H1 (cell line): ENCODE measurements around the gene RAB11FIP3. TPM values are rescaled to one million over a fixed set of nuclear protein-coding genes. Genes with fewer than 3 reads are reported as not detected.

Experiments used
- CTCF ChIA-PET: fragments of 300-600 bp; sonication (Branson Sonifier 250); formaldehyde crosslinking; loops from one replicate; lab custom pipeline; 2021; ENCODE audit not compliant: partially characterized antibody; lab: Charles Lee
- POLR2A ChIA-PET: fragments of 300-600 bp; sonication (Branson Sonifier 250); formaldehyde crosslinking; loops from one replicate; lab custom pipeline; 2021; ENCODE audit warnings: inconsistent platforms; ENCODE audit not compliant: partially characterized antibody; lab: Charles Lee
- DNase-seq, 2 experiments: peaks; one replicate each; pipeline versions ENCODE4 v3.0.0 to v3.0.0-alpha.2; 2010 to 2022; ENCODE audit warnings: low spot score in 2 of 2, low read depth in 1 of 2, mixed read lengths in 1 of 2
- FAIRE-seq: peaks from 2 replicates; lab custom pipeline; 2011; peaks lifted over from hg19 to GRCh38; lab: Jason Lieb, UNC
- H2AFZ ChIP-seq: 2 replicates; pipeline ENCODE4 v1.8.1; 2012; ENCODE audit warnings: low read length, inconsistent platforms
- H2AK5ac ChIP-seq: 2 replicates; pipeline ENCODE4 v1.6.1; 2013; ENCODE audit warnings: low read depth, low read length
- H2BK120ac ChIP-seq: replicated peaks from 2 replicates; pipeline ENCODE3; 2013; ENCODE audit warnings: low read depth, low read length, inconsistent platforms
- H2BK12ac ChIP-seq: 2 replicates; pipeline ENCODE4 v1.6.1; 2013; ENCODE audit warnings: low read depth, low read length
- H2BK15ac ChIP-seq: 2 replicates; pipeline ENCODE4 v1.6.1; 2013; ENCODE audit warnings: low read length
- H2BK20ac ChIP-seq: 2 replicates; pipeline ENCODE4 v1.6.1; 2013; ENCODE audit warnings: low read length
- H2BK5ac ChIP-seq: 2 replicates; pipeline ENCODE4 v1.6.1; 2013; ENCODE audit warnings: low read depth, low read length
- H3K14ac ChIP-seq: 2 replicates; pipeline ENCODE4 v1.6.1; 2013; ENCODE audit warnings: inconsistent platforms; ENCODE audit not compliant: insufficient read length
- H3K18ac ChIP-seq: 2 replicates; pipeline ENCODE4 v1.6.1; 2013; ENCODE audit warnings: low read length; ENCODE audit errors: extremely low read depth
- H3K23ac ChIP-seq: 2 replicates; pipeline ENCODE4 v1.6.1; 2013; ENCODE audit warnings: inconsistent platforms; ENCODE audit not compliant: insufficient read length
- H3K23me2 ChIP-seq: 2 replicates; pipeline ENCODE4 v1.6.1; 2013; ENCODE audit warnings: low read depth, low read length
- H3K27ac ChIP-seq: 2 replicates; pipeline ENCODE4 v1.6.1; 2011; ENCODE audit warnings: low read depth, low read length, inconsistent platforms
- H3K27me3 ChIP-seq, 4 experiments: replicated peaks in 1 of 4; 1 replicate in 1 of 4; 2 replicates in 3 of 4; pipeline versions ENCODE4 v1.6.1 to v1.8.1; 2011 to 2013; ENCODE audit warnings: low read length in 3 of 4, mild to moderate bottlenecking in 3 of 4, inconsistent platforms in 2 of 4, mixed read lengths in 2 of 4, moderate library complexity in 1 of 4; ENCODE audit not compliant: control insufficient read depth in 3 of 4, insufficient read depth in 3 of 4; ENCODE audit errors: extremely low read depth in 1 of 4
- H3K36me3 ChIP-seq, 4 experiments: 2 replicates each; pipeline versions ENCODE4 v1.6.1 to v1.8.1; 2011 to 2013; ENCODE audit warnings: mild to moderate bottlenecking in 4 of 4, low read length in 3 of 4, moderate library complexity in 2 of 4, control low read depth in 1 of 4, inconsistent platforms in 1 of 4; ENCODE audit not compliant: insufficient read depth in 4 of 4, control insufficient read depth in 2 of 4
- H3K4ac ChIP-seq: replicated peaks from 2 replicates; pipeline ENCODE3; 2013; ENCODE audit warnings: low read length, low read depth, mixed read lengths, inconsistent platforms; ENCODE audit not compliant: insufficient read length
- H3K4me1 ChIP-seq, 4 experiments: replicated peaks in 1 of 4; 1 replicate in 1 of 4; 2 replicates in 3 of 4; pipeline versions ENCODE4 v1.6.1 to v1.8.1; 2011 to 2013; ENCODE audit warnings: low read length in 3 of 4, inconsistent platforms in 2 of 4, mixed read lengths in 1 of 4; ENCODE audit not compliant: insufficient read depth in 4 of 4, control insufficient read depth in 3 of 4
- H3K4me2 ChIP-seq, 2 experiments: 2 replicates each; pipeline versions ENCODE4 v1.6.1 to v1.8.1; 2011 to 2013; ENCODE audit warnings: low read depth in 2 of 2, low read length in 2 of 2, control low read depth in 1 of 2, inconsistent platforms in 1 of 2, mild to moderate bottlenecking in 1 of 2; ENCODE audit not compliant: insufficient read depth in 1 of 2
- H3K4me3 ChIP-seq, 4 experiments: fragments of 200-600, 300-600 bp in 1 of 4; sonication (generic), shearing (Covaris generic), sonication (Bioruptor Twin) in 1 of 4; 2 replicates each; pipeline versions ENCODE4 v1.5.1 to v1.8.1; 2011 to 2016; ENCODE audit warnings: low read length in 4 of 4, low read depth in 3 of 4, control low read depth in 2 of 4, inconsistent platforms in 2 of 4, mild to moderate bottlenecking in 2 of 4, mixed read lengths in 1 of 4, moderate library complexity in 1 of 4; ENCODE audit not compliant: insufficient read depth in 2 of 4; ENCODE audit errors: extremely low read depth in 1 of 4
- H3K56ac ChIP-seq: replicated peaks from 2 replicates; pipeline ENCODE3; 2013; ENCODE audit warnings: low read depth, mild to moderate bottlenecking, mixed read lengths, low read length, inconsistent platforms; ENCODE audit not compliant: insufficient read length
- H3K79me1 ChIP-seq: 2 replicates; pipeline ENCODE4 v1.6.1; 2013; ENCODE audit warnings: low read depth, low read length, control low read depth
- H3K79me2 ChIP-seq, 2 experiments: 2 replicates each; pipeline versions ENCODE4 v1.6.1 to v1.8.1; 2012 to 2013; ENCODE audit warnings: low read length in 2 of 2, mild to moderate bottlenecking in 2 of 2, inconsistent platforms in 1 of 2; ENCODE audit not compliant: insufficient read depth in 2 of 2, control insufficient read depth in 1 of 2
- H3K9ac ChIP-seq, 4 experiments: replicated peaks in 1 of 4; 1 replicate in 1 of 4; 2 replicates in 3 of 4; pipeline versions ENCODE4 v1.6.1 to v1.8.1; 2011 to 2013; ENCODE audit warnings: low read depth in 3 of 4, low read length in 3 of 4, control low read depth in 2 of 4, mild to moderate bottlenecking in 2 of 4, moderate library complexity in 2 of 4, inconsistent platforms in 1 of 4; ENCODE audit errors: extremely low read depth in 1 of 4
- H3K9me3 ChIP-seq, 2 experiments: 2 replicates each; pipeline versions ENCODE4 v1.6.1 to v1.8.1; 2012 to 2013; ENCODE audit warnings: mild to moderate bottlenecking in 2 of 2, moderate library complexity in 2 of 2, control low read depth in 1 of 2, inconsistent platforms in 1 of 2, low read depth in 1 of 2, low read length in 1 of 2, mixed read lengths in 1 of 2; ENCODE audit not compliant: insufficient read depth in 2 of 2
- H4K20me1 ChIP-seq, 2 experiments: replicated peaks in 1 of 2; 2 replicates each; pipeline versions ENCODE3 to v1.8.1; 2011 to 2013; ENCODE audit warnings: inconsistent platforms in 2 of 2, low read length in 2 of 2, mild to moderate bottlenecking in 1 of 2; ENCODE audit not compliant: insufficient read depth in 2 of 2, control insufficient read depth in 1 of 2
- H4K5ac ChIP-seq: 2 replicates; pipeline ENCODE4 v1.6.1; 2013; ENCODE audit warnings: low read length, low read depth, mixed read lengths, inconsistent platforms; ENCODE audit not compliant: insufficient read length
- H4K8ac ChIP-seq: 2 replicates; pipeline ENCODE4 v1.8.0; 2013; ENCODE audit warnings: mild to moderate bottlenecking, moderate library complexity, low read length, inconsistent platforms; ENCODE audit not compliant: insufficient read depth; ENCODE audit errors: extremely low read depth
- H4K91ac ChIP-seq: replicated peaks from 2 replicates; pipeline ENCODE3; 2013; ENCODE audit warnings: low read length, mixed read lengths, inconsistent platforms; ENCODE audit not compliant: insufficient read length
- CHD1 ChIP-seq: IDR thresholded peaks from 2 replicates; pipeline ENCODE4 v1.6.1; 2012; ENCODE audit warnings: low read depth, low read length, improper control_type of control experiment
- CHD2 ChIP-seq: IDR thresholded peaks from 2 replicates; pipeline ENCODE4 v1.6.1; 2012; ENCODE audit warnings: low read length, improper control_type of control experiment
- FOSL1 ChIP-seq: IDR thresholded peaks from 2 replicates; pipeline ENCODE4 v1.6.1; 2011; ENCODE audit warnings: mild to moderate bottlenecking, low read depth, low read length, moderate library complexity; ENCODE audit not compliant: insufficient read depth
- KDM5A ChIP-seq: fragments of 200-600 bp; IDR thresholded peaks from 2 replicates; pipeline ENCODE4 v1.7.1; 2012; ENCODE audit warnings: mild to moderate bottlenecking, low read length, inconsistent platforms, mixed read lengths
- MAFK ChIP-seq: IDR thresholded peaks from 2 replicates; pipeline ENCODE4 v1.6.1; 2012; ENCODE audit warnings: low read depth, mild to moderate bottlenecking, improper control_type of control experiment, low read length
- RBBP5 ChIP-seq: IDR thresholded peaks from 2 replicates; pipeline ENCODE4 v1.7.1; 2012; ENCODE audit warnings: low read depth, mild to moderate bottlenecking, inconsistent platforms, low read length, moderate library complexity, borderline replicate concordance
- SAP30 ChIP-seq: fragments of 300-600 bp; sonication (generic); IDR thresholded peaks from 2 replicates; pipeline ENCODE4 v1.7.1; 2012; ENCODE audit warnings: low read length, moderate library complexity, mild to moderate bottlenecking, inconsistent platforms; ENCODE audit not compliant: insufficient read depth, insufficient replicate concordance
- SIRT6 ChIP-seq: IDR thresholded peaks from one replicate; pipeline ENCODE4 v1.7.1; 2012; ENCODE audit warnings: low read length, inconsistent platforms
- TAF7 ChIP-seq: optimal IDR thresholded peaks from 2 replicates; pipeline ENCODE3; 2011; ENCODE audit warnings: low read depth, mild to moderate bottlenecking, inconsistent platforms, low read length, moderate library complexity, borderline replicate concordance
- WGBS, 2 experiments: shearing (Covaris generic) in 1 of 2; methylation state at CpG; one replicate each; pipeline versions ENCODE4 v1.1.6 to v1.1.7; 2013 to 2015; ENCODE audit warnings: low lambda C conversion rate in 2 of 2, mixed read lengths in 2 of 2, inconsistent platforms in 1 of 2, low coverage in 1 of 2, missing lambda C conversion rate in 1 of 2; ENCODE audit not compliant: insufficient replicate concordance in 2 of 2, insufficient coverage in 1 of 2, insufficient read length in 1 of 2; ENCODE audit errors: extremely low coverage in 1 of 2, missing lambda C conversion rate in 1 of 2; 5-methylcytosine and 5-hydroxymethylcytosine counted together
- polyA plus RNA-seq, 7 experiments: library from polyadenylated mRNA; depleted of rRNA in 3 of 7; stranded (reverse) in 5 of 7; unstranded in 2 of 7; fragments of >200 nt in 5 of 7; fragments of 200-250 nt in 2 of 7; gene quantifications; 1 replicate in 5 of 7; 2 replicates in 1 of 7; 4 replicates in 1 of 7; pipeline versions ENCODE4 v1.2.1 to v1.2.3, GENCODE V29; 2011 to 2013; ENCODE audit warnings: missing spikeins in 2 of 7, mixed read lengths in 2 of 7
- total RNA-seq: library from RNA; stranded (reverse); fragmentation: NEBNext Ultra II Directional; extraction: Animal tissue kit (Norgen Biotek cat#: 25700); gene quantifications from 2 replicates; pipeline ENCODE4 v1.2.1, GENCODE V29; 2021

The RAB11FIP3 gene
- total and polyA plus RNA-seq, 2 of the 8 experiments (the other 6 are each of a cell fraction or from before 2014, with no cell fraction given) = 9.3 to 35.2 TPM

DNA sequence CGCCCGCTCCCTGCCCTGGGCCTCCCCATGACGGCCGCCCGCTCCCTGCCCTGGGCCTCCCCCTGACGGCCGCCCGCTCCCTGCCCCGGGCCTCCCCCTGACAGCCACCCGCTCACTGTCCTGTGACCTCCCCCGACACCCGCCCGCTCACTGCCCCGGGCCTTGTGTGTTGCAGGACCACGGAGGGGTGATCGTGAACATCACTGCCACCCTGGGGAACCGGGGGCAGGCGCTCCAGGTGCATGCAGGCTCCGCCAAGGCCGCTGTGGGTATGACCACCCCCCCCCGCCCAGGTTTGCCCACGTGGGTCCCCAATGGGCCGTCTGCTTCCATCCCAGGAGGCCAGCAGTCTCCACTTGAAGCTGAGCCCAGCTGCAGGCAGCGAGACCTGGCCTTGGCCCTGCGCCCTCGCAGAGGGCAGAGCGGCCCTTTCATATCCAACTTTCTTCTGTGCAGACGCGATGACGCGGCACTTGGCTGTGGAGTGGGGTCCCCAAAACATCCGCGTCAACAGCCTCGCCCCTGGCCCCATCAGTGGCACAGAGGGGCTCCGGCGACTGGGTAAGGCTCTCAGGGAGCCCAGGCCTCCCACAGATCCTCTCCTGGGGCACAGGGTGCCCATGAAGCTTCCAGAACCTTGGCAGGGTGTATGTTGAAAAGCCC lies 14.8 kb upstream of the RAB11FIP3 start:
- H2BK12ac ChIP-seq = no peak overlapping the region
- H3K79me2 ChIP-seq = no peaks in the 10 kb centered on the region
- H3K56ac ChIP-seq = no peak overlapping the region
- FAIRE-seq = no peak
- H3K79me1 ChIP-seq = no peaks in the 10 kb centered on the region
- no peak overlapping the region for H3K4me2 ChIP-seq
- H3K27ac ChIP-seq = no peak overlapping the region
- TF ChIP-seq SIRT6 = no peak
- TF ChIP-seq KDM5A = no peak
- no peak for TF ChIP-seq CHD1
- TF ChIP-seq FOSL1 = no peak
- TF ChIP-seq CHD2 = no peak
- no peak for TF ChIP-seq RBBP5
- no peak for TF ChIP-seq SAP30
- no peak for TF ChIP-seq MAFK
- no peak for TF ChIP-seq TAF7
- no peak overlapping the region for H4K5ac ChIP-seq
- no peak overlapping the region for H3K4ac ChIP-seq
- no peak overlapping the region for H2BK15ac ChIP-seq
- no peak overlapping the region for H2BK5ac ChIP-seq
- DNase-seq = no peak
- peaks cover 0 to 3% (median 1%) of the 10 kb centered on the region in 4 experiments; a peak in 2 of 8 replicates for H3K36me3 ChIP-seq
- no peak overlapping the region for H2BK120ac ChIP-seq
- ChIA-PET CTCF (interaction anchor here (0.7 to 1.2 kb wide), 3 partner anchors 9 to 77 kb away, joined by 3 read pairs; no protein-coding TSS in a partner anchor), POLR2A (interaction anchor here (0.5 to 2.2 kb wide), 9 partner anchors 9 to 48 kb away, joined by 3 to 10 read pairs (median 6); partner anchors contain the start of gene DECR2)
- H3K9ac ChIP-seq = no peak overlapping the region
- H3K9me3 ChIP-seq = no peaks in the 10 kb centered on the region
- H4K8ac ChIP-seq = no peak overlapping the region
- H2BK20ac ChIP-seq = no peak overlapping the region
- H3K23ac ChIP-seq = no peak overlapping the region
- no peak overlapping the region for H2AFZ ChIP-seq
- H3K23me2 ChIP-seq = no peaks in the 10 kb centered on the region
- H2AK5ac ChIP-seq = no peak overlapping the region
- no peaks in the 10 kb centered on the region for H3K27me3 ChIP-seq
- H3K4me3 ChIP-seq = no peak overlapping the region
- WGBS, 2 experiments = 94% methylated on average over 22 of the region's 36 CpGs; no CpG with 5 or more reads in 1 of the 2 experiments
- H3K4me1 ChIP-seq = no peaks in the 10 kb centered on the region
- H4K91ac ChIP-seq = no peak overlapping the region
- H4K20me1 ChIP-seq = peaks cover 0 to 1% of the 10 kb centered on the region in 2 experiments
- H3K18ac ChIP-seq = no peak overlapping the region
- H3K14ac ChIP-seq = no peak overlapping the region
